HS-27A (cell line): ENCODE data around the gene MRTFA.
"Not testable (repeated sequence)": the region's sequence is repeated elsewhere in the genome, so short reads cannot be mapped to it uniquely, and the experiment has no call there.

Source experiments
- DNase-seq: peaks from one replicate; pipeline ENCODE4 v3.0.0-alpha.2; 2012; ENCODE audit warnings: low read depth, missing footprints

MRTFA gene

DNA sequence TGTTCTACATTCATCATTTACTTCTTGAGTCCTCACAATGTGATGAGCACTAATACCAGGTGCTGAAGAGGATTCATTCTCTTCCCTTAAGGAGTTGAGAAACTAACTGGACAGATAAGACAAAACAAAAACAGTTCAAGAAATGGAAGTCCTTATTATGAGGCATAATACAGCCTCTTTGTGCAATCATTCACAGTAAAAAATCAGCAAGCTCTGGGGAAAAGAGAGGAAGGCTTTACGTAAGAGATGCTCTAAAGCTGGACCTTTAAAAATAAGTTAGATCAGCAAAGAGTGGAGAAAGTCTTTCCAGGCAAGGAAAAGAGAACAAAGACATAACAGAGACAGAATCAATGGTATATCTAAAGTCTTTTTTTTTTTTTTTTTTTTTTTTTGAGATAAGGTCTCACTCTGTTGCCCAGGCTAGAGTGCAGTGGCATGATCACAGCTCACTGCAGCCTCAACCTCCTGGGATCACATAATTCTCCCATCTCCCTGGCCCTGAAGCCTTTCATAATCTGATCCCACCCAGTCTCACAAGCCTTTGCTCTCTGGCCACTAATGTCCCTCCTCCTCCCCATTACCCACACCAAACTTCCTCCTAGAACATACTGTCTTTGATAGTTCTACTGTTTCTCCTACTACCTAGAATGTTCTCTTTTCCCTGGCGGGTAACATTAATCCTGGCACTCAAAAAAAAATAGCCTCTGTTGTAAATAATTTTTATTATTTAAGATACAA is 40.9 kb downstream of the MRTFA start:
- DNase-seq: no peak

DNA sequence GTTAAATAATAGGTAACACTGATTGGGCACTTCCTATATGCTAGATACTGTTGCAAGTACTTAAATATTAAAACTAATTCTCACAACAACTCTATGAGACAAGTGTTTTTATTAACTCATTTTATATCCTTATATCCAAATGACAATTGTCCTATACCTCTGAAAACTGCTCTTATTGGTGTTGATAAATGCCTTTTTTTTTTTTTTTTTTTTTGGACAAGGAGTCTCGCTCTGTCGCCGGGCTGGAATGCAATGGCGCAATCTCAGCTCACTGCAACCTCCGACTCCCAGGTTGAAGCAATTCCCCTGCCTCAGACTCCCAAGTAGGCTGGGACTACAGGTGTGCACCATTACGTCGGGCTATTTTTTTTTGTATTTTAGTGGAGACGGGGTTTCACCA is 41.6 kb downstream of the MRTFA start:
- no peak for DNase-seq

DNA sequence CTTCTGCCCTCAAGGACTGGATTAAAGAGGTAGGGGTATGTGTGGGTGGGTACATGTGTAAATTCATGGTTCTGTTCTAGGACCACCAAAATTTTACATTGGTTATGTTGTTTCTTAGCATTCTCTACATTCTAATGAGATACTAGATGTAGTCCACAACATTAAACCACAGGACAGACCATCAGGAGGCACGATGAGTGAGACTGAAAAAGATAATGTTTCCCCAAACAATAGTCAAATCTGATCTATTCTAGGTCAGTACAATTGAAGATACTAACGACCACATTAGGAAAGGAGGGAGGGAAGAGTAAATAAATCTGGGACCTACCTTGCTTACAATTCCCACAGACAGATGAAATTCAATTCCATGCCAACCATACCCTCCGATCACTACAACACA is 42.2 kb downstream of the MRTFA start:
- DNase-seq: no peak

DNA sequence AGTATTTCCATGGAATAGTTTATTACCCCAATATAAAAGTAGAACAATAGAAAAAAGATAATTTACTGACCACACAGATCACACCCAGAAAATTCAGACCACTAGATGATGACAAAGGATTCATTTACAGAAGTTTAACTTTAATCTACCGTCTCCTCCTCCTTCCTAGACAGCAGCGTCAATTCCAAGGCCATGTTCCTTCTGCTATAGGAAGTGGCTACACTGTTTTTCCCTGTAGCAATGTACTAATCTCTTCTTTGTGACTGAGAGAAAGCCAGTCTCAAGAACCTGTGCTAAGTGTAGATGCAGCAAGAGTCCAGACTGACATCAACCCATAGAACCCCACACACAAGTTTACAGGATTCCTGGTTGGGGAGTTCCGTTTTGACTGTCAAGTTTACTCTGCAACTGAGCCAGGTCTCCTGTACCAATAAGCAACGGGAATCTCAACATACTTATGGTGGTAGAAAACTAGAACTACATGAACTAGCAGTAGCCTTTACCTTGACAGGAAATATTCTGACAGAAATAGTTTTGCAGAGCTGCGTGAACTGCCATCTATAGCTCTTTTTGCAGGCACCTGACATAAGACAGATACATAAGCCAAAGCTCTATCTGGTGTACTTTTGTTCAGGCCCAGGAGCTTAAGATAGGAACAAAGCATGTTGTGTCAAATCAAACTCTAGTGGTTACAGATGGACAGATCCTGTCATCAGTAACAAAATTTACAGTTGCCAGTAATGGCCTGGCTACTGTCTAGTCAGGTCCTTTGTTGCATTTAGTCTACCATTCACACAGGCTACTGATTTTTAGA is 42.9 kb downstream of the MRTFA start:
- no peak for DNase-seq

DNA sequence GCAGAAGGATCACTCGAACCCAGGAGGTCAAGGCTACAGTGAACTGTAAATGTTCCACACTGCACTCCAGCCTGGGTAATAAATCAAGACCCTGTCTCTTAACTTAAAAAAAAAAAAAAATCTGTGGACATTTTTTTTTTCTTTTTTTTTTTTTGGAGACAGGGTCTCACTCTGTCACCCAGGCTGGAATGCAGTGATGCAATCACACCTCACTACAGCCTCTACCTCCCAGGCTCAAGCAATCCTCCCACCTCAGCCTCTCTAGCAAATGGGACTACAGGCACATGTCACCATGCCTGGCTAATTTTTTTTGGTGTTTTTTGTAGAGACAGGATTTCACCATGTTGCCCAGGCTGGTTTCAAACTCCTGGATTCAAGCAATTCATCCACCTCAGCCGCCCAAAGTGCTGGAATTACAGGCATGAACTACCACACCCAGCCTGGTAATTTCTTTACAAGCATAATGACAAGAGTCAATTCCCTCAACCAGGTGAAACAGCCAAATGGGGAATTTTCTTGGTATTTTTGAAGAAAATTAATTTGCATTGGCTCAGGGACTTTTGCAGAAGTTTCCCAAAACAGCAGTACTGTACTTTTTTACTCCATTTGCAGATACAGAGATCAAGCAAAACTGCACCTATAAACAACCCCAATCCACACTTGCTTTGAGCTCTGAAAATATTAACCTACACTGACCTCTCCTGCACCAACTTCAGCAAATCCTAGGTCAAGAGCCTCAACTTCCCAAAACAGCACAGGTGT is 44.0 kb downstream of the MRTFA start:
- DNase-seq: no peak

DNA sequence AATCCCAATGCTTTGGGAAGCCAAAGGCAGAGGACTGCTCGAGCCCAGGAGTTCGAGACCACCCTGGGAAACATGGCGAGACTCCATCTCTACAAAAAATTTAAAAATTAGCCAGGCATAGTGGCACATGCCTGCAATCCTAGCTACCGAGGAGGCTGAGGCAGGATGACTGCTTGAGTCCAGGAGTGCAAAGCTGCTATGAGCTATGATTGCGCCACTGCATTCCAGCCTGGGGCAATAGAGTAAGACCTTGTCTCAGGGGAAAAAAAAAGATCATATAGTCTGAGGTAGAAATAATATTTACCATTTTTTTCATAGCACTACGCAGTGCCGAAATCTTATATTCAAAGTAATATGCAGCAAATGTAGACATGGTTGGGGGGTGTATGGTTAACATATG is 47.8 kb downstream of the MRTFA start:
- DNase-seq: no peak

DNA sequence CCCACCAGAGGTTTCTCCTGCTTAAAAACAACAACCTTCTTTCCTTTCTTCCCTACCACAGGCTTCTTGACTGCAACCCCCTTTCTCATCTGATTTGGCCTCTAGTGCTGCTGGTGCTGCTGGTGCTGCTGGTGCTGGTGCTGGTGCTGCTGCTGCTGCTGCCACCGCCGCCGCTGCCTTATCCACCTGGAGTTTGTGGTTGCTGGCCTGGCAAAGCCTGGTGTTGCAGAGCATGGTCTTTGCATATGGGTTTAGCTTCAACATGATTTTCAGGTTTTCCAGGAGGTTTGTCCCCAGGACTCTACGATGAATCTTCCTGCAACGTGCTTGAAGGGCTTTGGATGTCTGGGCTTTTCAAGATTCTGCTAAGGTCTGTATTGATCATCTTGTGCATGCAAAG is 49.7 kb downstream of the MRTFA start:
- DNase-seq: no peak

DNA sequence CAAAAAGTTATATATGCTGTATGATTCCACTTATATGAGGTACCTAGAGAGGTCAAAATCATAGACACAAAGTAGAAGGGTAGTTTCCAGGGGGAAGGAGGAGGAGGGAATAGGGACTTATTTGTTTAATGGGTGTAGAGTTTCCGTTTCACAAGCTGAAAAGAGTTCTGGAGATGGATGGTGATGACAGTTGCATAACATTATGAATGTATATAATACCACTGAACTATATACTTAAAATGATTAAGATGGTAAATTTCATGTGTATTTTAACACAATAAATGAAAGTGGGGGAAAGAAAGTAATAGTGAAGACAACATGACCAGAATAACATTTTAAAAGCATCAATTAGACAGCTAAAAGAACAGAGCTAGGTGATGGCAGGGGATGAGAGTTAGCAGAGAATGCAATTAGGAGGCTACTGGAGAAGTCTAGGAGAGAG is 51.2 kb downstream of the MRTFA start:
- no peak for DNase-seq

DNA sequence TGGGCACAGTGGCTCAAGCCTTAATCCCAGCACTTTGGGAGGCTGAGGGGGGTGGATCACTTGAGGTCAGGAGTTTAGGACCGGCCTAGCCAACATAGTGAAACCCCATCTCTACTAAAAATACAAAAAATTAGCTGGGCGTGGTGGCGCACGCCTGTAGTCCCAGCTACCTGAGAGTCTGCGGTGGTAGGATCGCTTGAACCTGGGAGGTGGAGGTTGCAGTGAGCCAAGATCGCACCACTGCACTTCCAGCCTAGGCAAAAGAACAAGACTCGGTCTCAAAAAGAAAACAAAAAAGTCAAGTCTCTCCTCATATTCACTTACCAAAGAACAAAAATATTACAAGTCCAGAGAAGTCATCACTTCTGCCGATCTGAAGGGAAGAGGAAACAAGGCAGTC is 51.8 kb downstream of the MRTFA start:
- DNase-seq: not testable (repeated sequence)

DNA sequence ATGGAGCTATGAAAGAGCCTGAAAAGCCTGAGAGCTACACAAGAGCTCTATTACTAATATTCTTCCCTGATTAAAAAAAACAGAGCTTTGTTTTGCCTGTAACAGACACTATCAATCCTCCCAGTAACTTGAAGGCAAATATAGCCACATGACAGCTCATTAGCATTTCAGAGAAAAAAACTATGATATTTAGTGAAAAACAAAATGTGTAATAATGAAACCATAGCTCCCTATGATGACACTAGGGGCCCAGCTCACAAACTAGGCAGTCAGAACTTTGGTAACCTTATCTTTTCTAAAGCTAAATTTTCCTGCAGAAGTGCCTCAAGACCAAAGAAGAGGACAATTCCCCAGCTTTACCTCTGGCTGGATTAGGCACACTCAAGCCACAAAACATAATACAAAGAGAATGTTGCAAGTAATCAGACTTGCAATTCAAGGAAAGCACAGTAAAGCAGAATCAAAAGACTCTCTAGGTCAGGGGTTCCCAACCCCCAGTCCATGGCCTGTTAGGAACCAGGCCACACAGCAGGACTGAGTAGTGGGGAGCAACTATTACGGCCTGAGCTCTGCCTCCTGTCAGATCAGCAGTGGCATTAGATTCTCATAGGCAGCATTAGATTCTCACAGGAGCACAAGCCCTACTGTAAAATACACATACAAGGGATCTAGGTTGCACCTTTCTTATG is 53.3 kb downstream of the MRTFA start:
- no peak for DNase-seq

DNA sequence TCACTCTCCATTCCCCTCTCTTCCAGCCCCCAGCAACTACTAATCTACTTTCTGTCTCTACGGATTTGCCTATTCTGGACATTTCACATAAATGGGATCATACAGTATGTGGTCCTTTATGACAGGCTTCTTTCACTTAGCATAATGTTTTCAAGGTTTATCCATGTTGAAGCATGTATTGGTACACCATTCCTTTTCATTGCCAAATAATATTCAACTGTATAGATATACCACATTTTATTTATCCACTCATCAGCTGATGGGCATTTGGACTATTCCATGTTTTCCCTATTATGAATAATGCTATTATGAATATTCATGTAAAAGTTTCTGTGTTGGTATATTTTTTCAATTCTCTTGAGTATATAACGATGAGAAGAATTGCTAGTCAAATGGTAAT is 54.5 kb downstream of the MRTFA start:
- no peak for DNase-seq

DNA sequence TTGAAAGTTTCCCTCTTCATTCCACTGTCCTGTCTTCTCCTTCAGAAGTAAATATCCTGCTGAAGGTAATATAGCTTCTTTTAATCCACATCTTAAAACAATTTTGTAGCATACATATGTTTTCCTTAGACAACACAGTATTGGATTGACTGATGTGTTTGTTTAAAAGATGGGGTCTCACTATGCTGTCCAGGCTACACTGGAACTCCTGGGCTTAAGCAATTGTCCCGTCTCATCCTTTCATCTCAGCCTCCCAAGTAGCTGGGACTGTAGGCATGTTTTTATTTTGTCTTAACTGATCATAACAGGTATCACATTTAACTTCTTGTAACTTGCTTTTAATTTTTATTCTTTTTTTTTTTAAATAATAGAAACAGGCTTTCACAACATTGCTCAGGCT is 55.9 kb downstream of the MRTFA start:
- no peak for DNase-seq

DNA sequence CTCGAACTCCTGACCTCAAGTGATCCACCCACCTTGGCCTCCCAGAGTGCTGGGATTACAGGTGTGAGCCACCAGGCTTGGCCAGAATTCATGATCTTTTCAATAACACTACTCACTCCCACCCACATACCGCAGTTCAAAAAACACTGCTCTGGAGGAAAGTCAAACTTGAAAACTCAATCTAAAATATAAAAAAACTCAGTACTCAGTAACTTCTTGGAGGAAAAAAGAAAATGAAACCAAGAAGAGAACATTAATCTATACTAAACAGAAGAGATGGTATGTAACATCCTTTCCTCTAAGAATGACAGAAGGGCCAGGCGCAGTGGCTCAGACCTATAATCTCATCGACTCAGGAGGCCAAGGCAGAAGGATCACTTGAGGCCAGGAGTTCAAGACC is 58.3 kb downstream of the MRTFA start:
- DNase-seq: no peak

DNA sequence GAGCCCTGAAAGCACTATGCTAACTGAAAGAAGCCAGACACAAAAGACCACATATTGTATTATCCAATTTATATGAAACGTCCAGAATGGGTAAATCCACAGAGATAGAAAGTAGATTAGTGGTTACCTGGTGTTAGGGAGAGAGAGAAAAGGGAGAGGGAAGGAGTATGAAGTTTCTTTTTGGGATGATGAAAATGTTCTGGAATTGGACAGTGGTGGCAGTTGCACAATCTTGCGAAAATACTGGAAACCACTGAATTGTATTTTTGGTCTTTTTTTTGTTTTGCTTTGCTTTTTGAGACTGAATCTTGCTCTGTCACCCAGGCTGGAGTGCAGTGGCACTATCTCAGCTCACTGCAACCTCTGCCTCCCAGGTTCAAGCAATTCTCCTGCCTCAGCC is 63.5 kb downstream of the MRTFA start:
- no peak for DNase-seq

DNA sequence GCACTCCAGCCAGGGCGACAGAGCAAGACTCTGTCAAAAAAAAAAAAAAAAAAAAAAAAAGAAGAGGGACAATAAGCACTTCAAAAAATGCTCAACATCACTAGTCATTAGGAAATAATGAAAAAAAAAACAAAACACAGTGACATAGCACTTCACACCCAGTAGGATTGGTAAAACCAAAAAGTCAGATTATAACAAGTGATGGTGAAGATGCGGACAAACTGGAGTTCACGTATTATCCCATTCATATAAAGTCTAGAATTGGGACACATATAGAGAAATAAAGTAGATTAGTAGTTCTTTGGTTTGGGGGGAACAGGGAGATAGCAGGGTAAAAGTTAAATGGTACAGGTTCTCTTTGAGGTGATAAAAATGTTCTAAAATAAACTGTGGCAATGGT is 64.6 kb downstream of the MRTFA start:
- no peak for DNase-seq

DNA sequence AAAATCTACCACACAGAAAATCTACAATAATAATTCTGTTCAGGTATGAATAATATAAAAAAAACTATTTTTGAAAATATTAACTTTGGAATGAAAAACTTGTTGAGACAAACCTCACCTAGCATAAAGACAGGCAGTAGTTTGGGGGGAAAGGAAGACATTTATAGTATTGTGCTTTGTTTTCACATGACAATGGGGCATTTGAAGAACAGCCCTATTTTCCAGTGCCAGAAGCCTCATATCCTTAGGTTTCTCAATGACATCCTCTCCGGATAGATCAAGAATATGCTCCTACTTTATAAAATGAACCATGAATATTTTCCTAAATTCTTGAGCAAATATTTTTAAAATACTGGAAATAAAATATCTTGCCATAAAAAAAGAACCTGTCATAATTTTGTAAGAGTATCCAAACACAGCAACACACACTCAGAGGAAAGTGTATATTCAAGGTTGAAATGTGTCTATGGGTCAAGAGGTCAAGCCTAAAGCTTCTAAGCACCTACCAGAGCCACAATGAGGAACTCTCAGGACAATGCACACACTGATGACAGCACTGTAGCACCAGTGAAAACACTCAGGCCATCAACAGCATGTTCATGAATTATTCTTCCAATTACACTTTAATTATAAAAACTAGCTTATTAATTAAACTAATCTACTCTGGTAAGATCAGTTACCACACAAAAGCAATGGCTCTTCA is 68.7 kb downstream of the MRTFA start:
- DNase-seq: no peak

DNA sequence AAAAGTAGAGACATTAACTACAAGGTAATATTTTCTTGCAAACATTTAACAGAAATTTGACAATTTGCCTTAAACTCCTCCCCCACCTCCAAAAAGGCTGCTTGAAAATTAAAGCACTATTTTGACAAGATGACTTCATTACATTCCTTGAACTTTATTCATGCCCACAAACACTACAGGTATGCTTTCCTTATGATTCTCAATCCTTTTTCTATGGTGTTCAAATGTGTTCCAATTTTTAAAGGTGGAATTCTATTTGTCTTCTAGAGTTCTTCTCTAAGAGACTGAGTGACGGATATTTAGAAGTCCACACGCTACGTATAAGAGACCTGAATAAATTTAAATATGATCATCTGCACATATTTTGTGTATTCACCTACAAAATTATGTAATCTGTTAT is 69.4 kb downstream of the MRTFA start:
- DNase-seq: no peak

DNA sequence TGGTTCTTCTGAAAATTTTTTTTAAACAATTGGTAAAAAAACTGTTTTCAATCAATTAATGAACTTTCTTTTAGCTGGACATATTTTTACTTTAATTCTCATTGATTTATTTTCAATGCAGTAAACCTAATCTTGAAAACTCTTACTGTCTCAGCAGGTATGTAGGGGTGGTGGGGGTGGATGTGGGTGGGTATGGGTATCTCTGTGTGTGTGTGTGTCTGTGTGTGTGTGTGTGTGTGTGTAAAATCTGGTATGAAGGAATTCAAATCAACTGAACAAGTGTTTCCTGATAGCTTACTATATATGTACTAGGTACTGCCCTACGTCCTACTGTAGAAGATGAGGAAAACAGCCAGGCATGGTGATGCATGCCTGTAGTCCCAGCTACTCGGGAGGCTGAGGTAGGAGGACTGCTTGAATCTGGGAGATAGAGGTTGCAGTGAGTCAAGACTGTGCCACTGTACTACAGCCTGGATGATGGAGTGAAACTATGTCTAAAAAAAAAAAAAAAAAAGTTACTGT is 75.5 kb downstream of the MRTFA start:
- no peak for DNase-seq

DNA sequence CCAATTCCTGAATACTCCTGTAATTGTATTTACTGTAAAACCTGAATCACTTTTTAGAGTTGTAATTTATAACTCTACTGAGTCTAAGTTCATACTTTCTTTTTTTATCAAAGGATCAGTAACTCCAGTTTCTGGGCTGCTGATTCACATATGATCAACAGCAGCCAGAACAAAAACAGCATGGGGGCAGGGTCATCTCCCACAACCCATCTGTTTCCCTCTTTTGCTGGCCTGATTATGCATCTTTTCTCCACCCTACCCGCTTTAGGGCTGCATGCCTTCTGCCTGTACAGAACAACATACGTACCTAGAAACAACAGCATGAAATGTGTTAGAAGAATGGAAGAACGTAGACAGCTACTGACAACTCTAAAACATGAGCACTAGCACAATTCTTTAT is 76.0 kb downstream of the MRTFA start:
- no peak for DNase-seq

DNA sequence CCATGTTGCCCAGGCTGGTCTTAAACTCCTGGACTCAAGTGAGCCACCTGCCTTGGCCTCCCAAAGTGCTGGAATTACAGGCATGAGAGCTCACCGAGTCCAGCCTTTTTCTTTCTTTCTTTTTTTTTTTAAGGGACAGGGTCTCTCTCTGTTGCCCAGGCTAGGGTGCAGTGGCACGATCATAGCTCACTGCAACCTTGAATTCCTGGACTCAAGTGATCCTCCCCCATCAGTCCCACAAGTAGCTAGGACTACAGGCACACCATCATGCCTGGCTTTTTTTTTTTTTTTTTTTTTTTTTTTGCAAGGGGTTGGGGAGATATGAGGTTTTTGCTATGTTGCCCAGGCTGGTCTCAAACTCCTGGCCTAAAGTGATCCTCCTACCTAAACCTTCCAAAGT is 78.5 kb downstream of the MRTFA start:
- DNase-seq: no peak

DNA sequence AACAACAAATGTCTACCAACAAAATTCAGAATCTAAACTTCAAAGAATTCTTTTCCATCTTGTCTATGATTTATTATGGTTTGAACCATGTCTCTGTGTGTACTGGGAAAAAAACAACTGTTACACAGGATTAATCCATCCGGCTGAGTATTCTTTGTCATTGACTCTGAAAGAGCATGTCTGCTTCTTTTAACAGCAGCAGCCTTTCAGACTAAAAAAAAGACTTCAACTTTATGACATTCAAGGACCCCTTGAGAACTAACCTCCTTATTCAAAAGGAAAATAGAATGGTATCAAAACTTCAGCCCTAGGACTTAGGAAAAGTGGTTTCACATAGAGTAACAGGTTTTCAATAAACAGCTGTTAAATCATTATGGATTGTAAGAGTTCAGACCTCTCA is 79.9 kb downstream of the MRTFA start:
- no peak for DNase-seq
